ENCODE measurements around the gene STXBP1.
A peak's percentile ranks its signal among the peaks of the same experiment; 100 is the strongest.

The STXBP1 gene

GRCh38 chr9:127741831-127742434, 129.9 kb downstream of the STXBP1 start:
- Histone ChIP-seq H3K36me3 (ENCODE audit: control insufficient read depth, insufficient read depth, low read length) (no peaks in the 10 kb centered on the region; the same call in 1 of the 2 replicates), H3K4me3 (ENCODE audit: low read depth, low read length) (peak overlapping the region; percentile 63), H3K9ac (ENCODE audit: low read depth, low read length) (no peak overlapping the region), H3K27me3 (ENCODE audit: control insufficient read depth, insufficient read depth, low read length) (no peaks in the 10 kb centered on the region), H3K4me1 (ENCODE audit: control insufficient read depth, insufficient read depth, low read length) (no peaks in the 10 kb centered on the region), H3K27ac (ENCODE audit: low read depth, low read length) (peak overlapping the region; percentile 68), H3K9me3 (ENCODE audit: control insufficient read depth, insufficient read depth, low read length) (no peaks in the 10 kb centered on the region)

All from HUES48 (cell line).